KOPT-K1 (cell line): Measurements from ENCODE around the gene ZNF385C.

Experiments used
- H3K27ac ChIP-seq: fragments of 200-600 bp; sonication (generic); 2 replicates; pipeline ENCODE4 v1.5.1; 2016; ENCODE audit warnings: antibody characterized with exemption, mild to moderate bottlenecking, low read depth, low read length; ENCODE audit not compliant: poor library complexity, severe bottlenecking
- H3K36me3 ChIP-seq: fragments of 200-600 bp; sonication (generic); 2 replicates; pipeline ENCODE4 v1.5.1; 2017; ENCODE audit warnings: antibody characterized with exemption, mild to moderate bottlenecking, low read length, moderate library complexity; ENCODE audit not compliant: insufficient read depth
- H3K9me3 ChIP-seq: fragments of 200-600 bp; sonication (generic); 2 replicates; pipeline ENCODE4 v1.5.1; 2017; ENCODE audit warnings: antibody characterized with exemption, low read length, mild to moderate bottlenecking; ENCODE audit not compliant: insufficient read depth, poor library complexity, severe bottlenecking

ZNF385C gene

GRCh38 chr17:42079541-42079940 lies 18.7 kb downstream of the ZNF385C start:
- Histone ChIP-seq H3K9me3 (no peaks in the 10 kb centered on the region), H3K36me3 (0 out of 2 replicates have a peak, but pooled peaks cover 3% of the 10 kb centered on the region), H3K27ac (no peak overlapping the region)

DNA sequence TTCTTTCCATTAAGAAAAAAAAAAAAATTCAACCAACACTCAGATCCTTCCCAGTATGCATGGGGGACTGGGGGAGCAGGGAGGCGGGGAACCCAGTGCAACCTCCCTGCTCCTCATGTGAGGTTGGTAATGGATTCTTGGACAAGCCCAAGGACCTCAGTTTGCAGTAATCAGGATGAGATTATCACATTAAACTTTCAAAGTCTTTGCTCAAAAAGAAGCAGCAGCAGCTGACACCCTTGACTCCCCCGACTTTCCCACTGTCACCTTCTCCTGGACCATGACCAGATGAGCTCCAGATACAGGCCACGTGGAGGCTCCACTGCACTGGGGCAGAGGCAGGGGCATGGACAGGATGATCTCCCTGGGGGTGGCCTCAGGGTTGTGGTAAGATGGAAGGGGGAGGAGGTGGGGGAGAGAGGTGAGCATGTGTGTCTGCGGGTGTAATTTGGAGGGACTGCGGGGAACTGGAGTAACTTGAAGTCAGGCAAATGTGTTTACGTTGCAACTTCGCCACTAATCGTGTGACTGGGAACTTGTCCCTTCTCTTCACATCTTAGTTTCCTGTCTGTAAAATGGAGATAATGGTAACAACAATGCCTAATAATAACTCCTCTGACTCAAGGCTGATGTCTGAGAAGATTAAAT lies 19.8 kb downstream of the ZNF385C start:
- H3K9me3 ChIP-seq, result no peaks in the 10 kb centered on the region
- H3K36me3 ChIP-seq, result 0 out of 2 replicates have a peak, but pooled peaks cover 3% of the 10 kb centered on the region
- peak overlapping the region; percentile 22 for H3K27ac ChIP-seq

GRCh38 chr17:42077755-42078154 lies 20.5 kb downstream of the ZNF385C start:
- Histone ChIP-seq H3K9me3 (no peaks in the 10 kb centered on the region), H3K27ac (no peak overlapping the region), H3K36me3 (0 out of 2 replicates have a peak, but pooled peaks cover 3% of the 10 kb centered on the region)

DNA sequence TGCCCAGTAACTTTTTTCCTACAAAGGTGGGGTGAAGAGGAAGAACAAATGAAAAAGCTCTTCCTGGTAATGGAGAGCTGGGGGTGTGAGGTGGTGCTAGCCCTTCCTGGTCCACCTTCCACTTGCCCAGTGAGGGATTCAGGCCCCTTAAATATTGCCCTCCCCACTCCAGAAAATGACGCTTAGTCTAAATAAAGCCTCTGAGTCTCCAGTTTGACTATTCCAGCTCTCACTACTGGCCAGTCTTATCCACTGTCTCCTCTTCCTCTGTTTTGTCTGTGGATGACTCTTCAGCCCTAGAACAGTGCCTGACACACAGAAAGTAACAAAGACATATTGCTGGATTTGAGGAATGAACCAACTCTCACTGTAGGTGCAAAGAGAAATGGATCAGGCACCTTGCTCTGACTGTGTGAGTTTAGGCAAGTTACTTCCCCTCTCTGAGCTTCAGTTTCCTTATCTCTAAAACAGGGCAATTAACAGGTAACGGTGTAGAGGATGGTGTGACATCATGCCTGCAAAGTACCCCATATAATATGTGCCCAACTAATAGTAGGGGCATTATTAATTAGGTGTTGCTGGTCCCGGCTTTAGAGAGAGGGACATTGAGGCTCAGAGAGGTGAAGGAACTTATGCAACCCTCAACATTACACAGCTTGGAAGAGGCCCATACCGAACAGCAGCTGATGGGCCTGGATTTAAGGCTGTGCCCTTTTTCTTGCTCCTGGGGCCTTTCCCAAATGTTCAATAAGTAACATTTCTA lies 21.3 kb downstream of the ZNF385C start:
- no peaks in the 10 kb centered on the region for H3K9me3 ChIP-seq
- H3K27ac ChIP-seq, result no peak overlapping the region
- 0 out of 2 replicates have a peak, but pooled peaks cover 3% of the 10 kb centered on the region for H3K36me3 ChIP-seq

GRCh38 chr17:42075789-42076188 lies 22.5 kb downstream of the ZNF385C start:
- Histone ChIP-seq H3K27ac (no peak overlapping the region), H3K9me3 (no peaks in the 10 kb centered on the region), H3K36me3 (0 out of 2 replicates have a peak, but pooled peaks cover 3% of the 10 kb centered on the region)

GRCh38 chr17:42072323-42073187 lies 25.7 kb downstream of the ZNF385C start:
- Histone ChIP-seq H3K36me3 (no peaks in the 10 kb centered on the region), H3K27ac (peak overlapping the region; percentile 76), H3K9me3 (no peaks in the 10 kb centered on the region)

GRCh38 chr17:42071810-42072209 lies 26.5 kb downstream of the ZNF385C start:
- Histone ChIP-seq H3K9me3 (no peaks in the 10 kb centered on the region), H3K27ac (peak overlapping the region; percentile 76), H3K36me3 (no peaks in the 10 kb centered on the region)

DNA sequence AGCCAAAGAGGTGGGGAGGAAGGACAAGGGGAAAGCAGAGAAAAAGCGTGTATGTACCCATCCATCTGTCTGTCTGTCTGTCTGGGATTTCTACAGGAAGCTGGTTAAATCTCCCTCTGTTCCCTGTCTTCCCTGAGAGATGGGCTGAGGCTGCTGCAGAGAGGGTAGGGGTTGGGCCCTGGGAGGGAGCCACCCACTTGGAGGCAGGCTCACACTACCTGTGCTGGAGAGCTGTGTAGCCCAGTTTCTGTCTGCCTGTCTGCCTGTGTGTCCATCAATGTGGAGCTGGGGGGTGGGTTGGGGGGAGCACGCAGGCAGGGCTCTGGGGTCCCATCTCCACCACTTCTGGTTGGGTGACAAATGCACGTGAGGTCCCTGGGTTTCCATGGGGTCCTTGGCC lies 29.3 kb downstream of the ZNF385C start:
- H3K27ac ChIP-seq, result no peak overlapping the region
- no peaks in the 10 kb centered on the region for H3K36me3 ChIP-seq
- H3K9me3 ChIP-seq, result no peaks in the 10 kb centered on the region

DNA sequence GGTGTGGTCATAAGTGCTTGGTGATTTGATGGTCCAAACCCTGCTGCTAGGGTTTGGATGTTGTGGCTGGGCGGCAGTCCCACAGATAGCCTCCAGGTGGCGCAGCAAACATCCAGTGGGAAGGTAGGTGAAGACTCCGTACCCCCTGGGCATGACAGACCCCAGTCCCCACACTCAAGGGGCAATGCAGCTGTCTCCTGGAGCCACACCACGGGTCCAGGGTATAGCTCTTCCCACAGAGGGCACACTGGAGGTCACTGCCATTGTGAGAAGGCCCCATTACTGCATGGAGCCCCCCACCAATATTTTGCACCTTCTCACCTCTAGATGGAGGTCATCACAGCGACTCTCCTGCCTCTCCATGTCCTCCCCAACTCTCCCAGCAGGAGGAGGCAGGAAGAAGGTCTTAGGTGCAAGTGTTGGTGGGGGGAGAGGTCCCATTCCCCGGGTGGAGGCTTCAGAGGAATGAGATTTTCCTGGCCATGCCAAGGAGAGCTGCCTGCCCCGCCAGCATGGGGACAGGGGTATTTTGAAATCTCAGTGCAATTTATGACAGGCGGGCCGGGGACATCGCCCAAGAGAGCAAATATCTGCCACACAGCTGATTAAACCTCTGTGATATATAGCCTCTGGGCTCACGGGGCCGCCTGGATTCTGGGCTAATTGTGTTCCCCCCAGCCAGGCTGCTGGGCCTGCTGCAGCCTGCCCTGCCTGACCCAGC lies 30.7 kb downstream of the ZNF385C start:
- Histone ChIP-seq H3K9me3 (no peaks in the 10 kb centered on the region), H3K27ac (no peak overlapping the region), H3K36me3 (no peaks in the 10 kb centered on the region)

- H3K27ac ChIP-seq, result peak overlapping the region; percentile 88
Measured at GRCh38 chr17:42065201-42065600, 33.1 kb downstream of the ZNF385C start.

DNA sequence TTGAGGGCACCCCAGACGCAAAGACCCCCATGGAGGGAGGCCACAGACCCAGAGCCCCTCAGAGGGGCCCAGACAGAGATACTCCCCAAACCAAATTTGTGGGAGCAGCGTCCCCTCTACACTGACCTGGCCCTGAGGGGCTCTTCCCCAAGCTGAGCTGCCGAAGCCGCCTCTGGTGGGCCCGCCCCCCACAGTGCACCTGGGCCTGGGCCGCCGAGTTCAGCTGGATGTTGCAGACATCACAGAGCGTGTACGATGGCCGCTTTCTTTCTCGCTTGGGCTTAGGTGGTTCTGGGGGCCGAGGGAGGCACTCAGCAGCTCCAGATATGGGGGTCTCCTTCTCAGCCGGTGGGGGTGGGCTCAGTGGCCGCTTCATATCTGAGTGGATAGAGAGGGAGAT lies 35.6 kb downstream of the ZNF385C start:
- no peaks in the 10 kb centered on the region for H3K9me3 ChIP-seq
- H3K27ac ChIP-seq, result peak overlapping the region; percentile 88
- H3K36me3 ChIP-seq, result no peaks in the 10 kb centered on the region

More at GRCh38 chr17:42065201-42065600, 33.1 kb downstream of the ZNF385C start:
- no peaks in the 10 kb centered on the region for H3K36me3 ChIP-seq
- no peaks in the 10 kb centered on the region for H3K9me3 ChIP-seq

- Histone ChIP-seq H3K36me3 (no peaks in the 10 kb centered on the region), H3K9me3 (no peaks in the 10 kb centered on the region), H3K27ac (peak overlapping the region; percentile 88)
Measured at GRCh38 chr17:42061646-42062487, 36.4 kb downstream of the ZNF385C start.

DNA sequence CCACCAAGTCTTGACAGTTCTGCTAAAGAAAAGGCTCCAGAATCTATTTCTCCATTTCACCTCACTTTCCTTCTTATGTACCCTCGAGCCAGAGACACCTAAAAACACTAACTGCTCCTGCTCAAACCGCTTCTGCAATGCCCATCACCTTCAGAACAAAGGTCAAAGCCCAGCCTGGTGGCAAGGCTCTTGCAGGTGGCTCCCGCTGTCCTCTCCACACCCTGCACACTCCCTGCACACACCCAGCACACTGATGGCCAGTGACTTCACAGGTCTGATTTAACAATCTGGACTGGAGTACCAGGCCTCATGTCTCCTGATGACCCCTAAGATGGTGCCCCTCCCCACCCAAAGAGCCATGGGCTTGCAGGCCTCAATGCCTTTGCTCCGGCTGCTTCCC lies 38.0 kb downstream of the ZNF385C start:
- H3K9me3 ChIP-seq, result no peaks in the 10 kb centered on the region
- H3K36me3 ChIP-seq, result no peaks in the 10 kb centered on the region
- peak overlapping the region; percentile 90 for H3K27ac ChIP-seq

DNA sequence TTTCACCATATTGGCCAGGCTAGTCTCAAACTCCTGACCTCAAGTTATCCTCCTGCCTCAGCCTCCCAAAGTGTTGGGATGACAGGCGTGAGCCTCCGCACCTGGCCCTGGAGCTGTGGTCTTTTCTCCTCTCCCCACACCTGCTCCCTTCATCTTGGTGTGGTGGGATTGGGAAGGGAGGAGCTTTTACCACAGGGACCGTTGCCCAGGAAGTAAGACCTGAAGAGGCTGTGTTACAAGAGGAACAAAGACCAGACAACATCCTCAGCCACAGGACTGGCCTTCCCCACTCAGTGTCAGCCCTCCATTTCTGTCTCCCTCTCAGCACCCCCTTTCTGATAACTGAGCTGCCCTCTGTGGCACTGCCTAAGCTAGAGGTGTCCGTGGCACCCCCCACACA lies 38.5 kb downstream of the ZNF385C start:
- H3K9me3 ChIP-seq, result no peaks in the 10 kb centered on the region
- H3K36me3 ChIP-seq, result no peaks in the 10 kb centered on the region
- H3K27ac ChIP-seq, result peak overlapping the region; percentile 90
